ENCODE measurements around the gene PSMC4.

The PSMC4 gene

GRCh38 chr19:39995794-39996193 is 24.8 kb downstream of the PSMC4 start:
- no peak for DNase-seq

GRCh38 chr19:39996218-39996810 is 25.3 kb downstream of the PSMC4 start:
- DNase-seq: peak in 1 of 2 experiments; percentile 48

- peak; percentile 80 to 92 for DNase-seq
Observed at GRCh38 chr19:39996811-39997637, 26.1 kb downstream of the PSMC4 start, which contains the start of gene ZNF546. ZNF546 (plus strand) TSS chr19:39997060; CDS start chr19:39998327, 1,267 bp downstream.

- no peak for DNase-seq
Observed at GRCh38 chr19:39997638-39998216, 26.8 kb downstream of the PSMC4 start.

- DNase-seq: no peak
Observed at GRCh38 chr19:39998501-39998900, 27.5 kb downstream of the PSMC4 start.

GRCh38 chr19:40005691-40006272 is 34.8 kb downstream of the PSMC4 start:
- DNase-seq: no peak

- DNase-seq: no peak
Observed at GRCh38 chr19:40006273-40006691, 35.3 kb downstream of the PSMC4 start.

- no peak for DNase-seq
Observed at GRCh38 chr19:40009674-40010073, 38.7 kb downstream of the PSMC4 start.

GRCh38 chr19:40013991-40014390 is 43.0 kb downstream of the PSMC4 start:
- no peak for DNase-seq

GRCh38 chr19:40023969-40024368 is 53.0 kb downstream of the PSMC4 start:
- DNase-seq: no peak

GRCh38 chr19:40025938-40026596 is 55.1 kb downstream of the PSMC4 start:
- DNase-seq: no peak

GRCh38 chr19:40026597-40026970 is 55.6 kb downstream of the PSMC4 start:
- DNase-seq: no peak

Data from NCI-H2081 (cell line).